Stomach (tissue), 9 donors: ENCODE measurements around the gene TPO. TPM values are rescaled to one million over a fixed set of nuclear protein-coding genes. Genes with fewer than 3 reads are reported as not detected.
"Not testable (repeated sequence)": the region's sequence is repeated elsewhere in the genome, so short reads cannot be mapped to it uniquely, and the experiment has no call there.

ENCODE experiments used
- DNase-seq, 2 donors: peaks; one replicate each; pipeline versions ENCODE4 v3.0.0 to v3.0.0-alpha.2; 2013 to 2019
- H3K27ac ChIP-seq, 5 donors: fragments of 200-600 bp in 4 of 5; sonication (generic) in 4 of 5; one replicate each; pipeline ENCODE4 v1.5.1; 2013 to 2019; ENCODE audit warnings: mild to moderate bottlenecking in 1 of 5, moderate library complexity in 1 of 5
- H3K27me3 ChIP-seq, 3 donors: fragments of 200-600 bp; sonication (generic); one replicate each; pipeline ENCODE4 v1.5.1; 2017 to 2019; ENCODE audit warnings: mixed run types in 1 of 3
- H3K36me3 ChIP-seq, 4 donors: fragments of 200-600 bp; sonication (generic); 1 replicate in 3 of 4; 2 replicates in 1 of 4; pipeline ENCODE4 v1.5.1; 2016 to 2019
- H3K4me1 ChIP-seq, 4 donors: fragments of 200-600 bp; sonication (generic); one replicate each; pipeline ENCODE4 v1.5.1; 2016 to 2019
- H3K4me3 ChIP-seq, 4 donors: fragments of 200-600 bp; sonication (generic) in 3 of 4; one replicate each; pipeline ENCODE4 v1.5.1; 2016 to 2019; ENCODE audit warnings: mild to moderate bottlenecking in 1 of 4
- H3K9me3 ChIP-seq, 4 donors: fragments of 200-600 bp; sonication (generic); one replicate each; pipeline ENCODE4 v1.5.1; 2016 to 2019
- CTCF ChIP-seq, 7 experiments: fragments of 450-650 bp in 4 of 7; fragments of 200-600 bp in 3 of 7; sonication (generic) in 3 of 7; IDR thresholded peaks; one replicate each; pipeline ENCODE4 v1.5.1; 2016 to 2019; ENCODE audit warnings: antibody characterized with exemption in 7 of 7, control low read depth in 2 of 7, mild to moderate bottlenecking in 1 of 7
- EP300 ChIP-seq: sonication (generic); formaldehyde crosslinking; IDR thresholded peaks from one replicate; pipeline ENCODE4 v1.6.1; 2017; ENCODE audit warnings: antibody characterized with exemption
- POLR2A ChIP-seq, 4 donors: fragments of 450-650 bp; IDR thresholded peaks; one replicate each; pipeline ENCODE4 v1.6.1; 2016; ENCODE audit warnings: antibody characterized with exemption in 4 of 4, control low read depth in 2 of 4, mild to moderate bottlenecking in 1 of 4, moderate library complexity in 1 of 4
- POLR2AphosphoS5 ChIP-seq, 3 donors: sonication (generic); formaldehyde crosslinking; IDR thresholded peaks; one replicate each; pipeline ENCODE4 v1.6.1; 2016; ENCODE audit warnings: antibody characterized with exemption in 3 of 3
- WGBS, 5 donors: extraction: QIAGEN DNeasy Blood & Tissue Kit in 3 of 5; methylation state at CpG; one replicate each; pipeline versions ENCODE4 v1.1.5 to v1.1.7; 2013 to 2018; 5-methylcytosine and 5-hydroxymethylcytosine counted together
- intact Hi-C: fragments of 100-400 bp; cut with DNase I; formaldehyde crosslinking; loops from one replicate; pipeline ENCODE4 v1.15.1; 2023; ENCODE audit warnings: low total_unique reads
- polyA plus RNA-seq, 3 donors: library from polyadenylated mRNA; stranded (reverse); fragments of 200-250 nt; gene quantifications; one replicate each; pipeline ENCODE4 v1.2.3, GENCODE V29; 2013
- total RNA-seq, 5 donors: library from RNA; depleted of rRNA; stranded (reverse); fragments of >200 nt; gene quantifications; one replicate each; pipeline versions ENCODE4 v1.1.0 to v1.2.3, GENCODE V29; 2014 to 2016
- donor health status: healthy with polysubstance abuse.
- donor health status: Bipolar disorder and iron deficiency.
- donor health status: healthy.

TPO gene
- total and polyA plus RNA-seq, 8 donors: 0.37 to 92.4 (median 4.3) TPM

DNA sequence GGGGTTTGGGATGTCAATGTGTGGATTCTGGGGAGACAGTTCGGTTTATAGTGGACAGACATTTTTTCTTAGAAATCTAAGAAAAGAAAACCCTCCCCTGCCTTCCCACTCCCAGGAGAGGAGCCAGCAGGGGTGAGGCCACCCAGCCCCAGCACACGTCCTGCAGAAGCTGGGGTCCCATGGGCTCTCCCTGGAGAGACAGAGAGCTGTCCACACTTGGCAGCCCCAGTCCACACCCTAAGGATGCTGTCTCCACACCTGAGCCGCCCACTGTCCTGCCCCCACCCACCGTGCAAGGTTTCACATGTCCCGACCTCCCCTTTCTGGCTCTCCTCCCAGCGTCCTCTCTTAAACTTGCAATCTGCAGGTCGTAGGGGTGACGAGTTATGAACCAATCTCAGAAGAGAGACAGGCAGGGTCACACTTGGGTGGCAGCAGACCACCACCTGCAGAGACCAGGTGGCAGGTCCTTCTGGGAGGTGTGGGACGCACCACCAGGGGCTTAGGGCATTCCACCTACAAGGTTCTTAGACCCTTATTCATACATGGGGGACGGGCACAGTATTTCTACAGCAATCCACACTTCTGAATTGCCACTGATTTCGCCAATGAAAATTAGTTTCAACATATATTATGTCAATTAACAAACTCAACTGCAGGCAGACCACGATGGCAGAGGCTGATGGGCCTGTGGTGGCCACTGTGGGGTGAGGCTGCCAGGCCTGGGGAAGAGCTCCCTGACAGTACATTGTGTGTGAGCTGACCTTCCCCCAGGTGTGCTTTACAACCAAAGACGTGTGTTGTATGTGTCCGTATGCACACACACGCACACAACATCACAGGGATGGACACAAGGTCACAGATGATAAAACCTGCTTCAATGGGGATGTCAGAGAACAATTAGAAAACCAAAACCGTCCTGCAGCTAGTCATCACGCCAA, 158.5 kb downstream of the TPO start:
- TF ChIP-seq EP300 (no peak), POLR2A (IDR thresholded peaks at IDR 0.05) (no peak), CTCF (IDR thresholded peaks at IDR 0.05) (no peak), POLR2AphosphoS5 (IDR thresholded peaks at IDR 0.05) (no peak)
- H3K36me3 ChIP-seq: no peaks in the 10 kb centered on the region
- H3K9me3 ChIP-seq: no peaks in the 10 kb centered on the region
- no peak overlapping the region for H3K27ac ChIP-seq
- peaks cover 0 to 17% (median 0%) of the 10 kb centered on the region in 3 donors for H3K27me3 ChIP-seq
- H3K4me1 ChIP-seq: no peaks in the 10 kb centered on the region
- intact Hi-C loops: no loop called here
- no peak overlapping the region for H3K4me3 ChIP-seq
- DNase-seq: no peak
- WGBS, 5 donors: 76 to 84% (median 79%) methylated on average over 16 to 17 of the region's 17 CpGs

DNA sequence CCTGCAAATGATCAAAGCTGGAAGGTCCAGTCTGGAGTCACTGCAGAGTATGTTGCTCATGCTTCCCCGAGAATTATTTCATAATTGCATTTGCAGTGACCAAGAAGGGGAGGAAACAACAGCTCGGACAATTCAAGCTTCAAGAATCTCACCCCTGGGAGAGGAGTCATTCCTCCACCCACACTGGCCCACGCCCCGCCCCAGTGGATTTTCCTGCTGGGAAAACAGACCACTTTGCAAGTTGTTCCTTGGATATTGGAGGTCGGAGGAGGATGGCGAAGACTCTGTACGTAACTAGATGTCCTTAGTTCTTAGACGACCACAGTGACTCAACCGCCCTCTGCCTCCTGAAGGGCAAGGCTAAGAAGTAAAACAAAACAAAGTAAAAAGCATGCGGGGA, 159.4 kb downstream of the TPO start:
- intact Hi-C loops: no loop called here
- DNase-seq: no peak

GRCh38 chr2:1577846-1578245, 164.6 kb downstream of the TPO start:
- H3K9me3 ChIP-seq: no peaks in the 10 kb centered on the region
- DNase-seq: no peak
- H3K27me3 ChIP-seq: peaks cover 0 to 19% (median 0%) of the 10 kb centered on the region in 3 donors
- H3K36me3 ChIP-seq: no peaks in the 10 kb centered on the region
- H3K4me1 ChIP-seq: no peaks in the 10 kb centered on the region
- TF ChIP-seq EP300 (no peak), POLR2AphosphoS5 (IDR thresholded peaks at IDR 0.05) (no peak), CTCF (IDR thresholded peaks at IDR 0.05) (no peak), POLR2A (IDR thresholded peaks at IDR 0.05) (no peak)
- no peak overlapping the region for H3K27ac ChIP-seq
- intact Hi-C loops: no loop called here
- H3K4me3 ChIP-seq: no peak overlapping the region
- WGBS, 5 donors: 76 to 88% (median 87%) methylated on average over 5 of the region's 5 CpGs

More for the DNA sequence above, 159.4 kb downstream of the TPO start:
- no peaks in the 10 kb centered on the region for H3K9me3 ChIP-seq
- no peaks in the 10 kb centered on the region for H3K4me1 ChIP-seq
- no peak overlapping the region for H3K27ac ChIP-seq
- H3K36me3 ChIP-seq: no peaks in the 10 kb centered on the region
- WGBS, 5 donors: 70 to 79% (median 75%) methylated on average over 10 of the region's 10 CpGs
- H3K27me3 ChIP-seq: peaks cover 0 to 17% (median 0%) of the 10 kb centered on the region in 3 donors
- H3K4me3 ChIP-seq: no peak overlapping the region
- TF ChIP-seq POLR2A (IDR thresholded peaks at IDR 0.05): no peak
- no peak for TF ChIP-seq CTCF (IDR thresholded peaks at IDR 0.05)
- no peak for TF ChIP-seq POLR2AphosphoS5 (IDR thresholded peaks at IDR 0.05)
- no peak for TF ChIP-seq EP300

GRCh38 chr2:1581257-1581964, 168.1 kb downstream of the TPO start:
- WGBS, 5 donors: 82 to 88% (median 85%) methylated on average over 15 to 19 of the region's 19 CpGs
- H3K27me3 ChIP-seq: peaks cover 0 to 33% (median 0%) of the 10 kb centered on the region in 3 donors
- DNase-seq, intact Hi-C loops, H3K9me3 ChIP-seq, H3K4me3 ChIP-seq, H3K4me1 ChIP-seq, H3K27ac ChIP-seq, H3K36me3 ChIP-seq: not testable (repeated sequence)
